Skeletal muscle tissue (tissue), 5 donors: ENCODE results near the gene JMJD1C. TPM values are rescaled to one million over a fixed set of nuclear protein-coding genes. Genes with fewer than 3 reads are reported as not detected.

ENCODE experiments used
- H3K27ac ChIP-seq: one replicate; pipeline ENCODE4 v1.7.0; 2013; ENCODE audit warnings: mild to moderate bottlenecking, low read depth, low read length, inconsistent platforms
- H3K27me3 ChIP-seq, 3 donors: one replicate each; pipeline ENCODE4 v1.7.0; 2013; ENCODE audit warnings: low read length in 3 of 3; ENCODE audit not compliant: control insufficient read depth in 3 of 3, insufficient read depth in 3 of 3
- H3K36me3 ChIP-seq, 3 donors: one replicate each; pipeline ENCODE4 v1.7.0; 2013; ENCODE audit warnings: low read length in 3 of 3; ENCODE audit not compliant: control insufficient read depth in 3 of 3, insufficient read depth in 3 of 3
- H3K4me1 ChIP-seq, 3 donors: one replicate each; pipeline ENCODE4 v1.7.0; 2013; ENCODE audit warnings: low read length in 3 of 3, mild to moderate bottlenecking in 3 of 3; ENCODE audit not compliant: control insufficient read depth in 3 of 3, insufficient read depth in 3 of 3
- H3K4me3 ChIP-seq, 3 donors: one replicate each; pipeline ENCODE4 v1.7.0; 2013; ENCODE audit warnings: low read length in 3 of 3
- H3K9ac ChIP-seq, 3 donors: one replicate each; pipeline ENCODE4 v1.7.0; 2013; ENCODE audit warnings: low read length in 3 of 3, mild to moderate bottlenecking in 3 of 3, moderate library complexity in 2 of 3, low read depth in 1 of 3
- H3K9me3 ChIP-seq, 3 donors: one replicate each; pipeline ENCODE4 v1.7.0; 2013; ENCODE audit warnings: low read length in 3 of 3; ENCODE audit not compliant: control insufficient read depth in 3 of 3
- small RNA-seq: library from RNA; depleted of rRNA; stranded (forward); fragments of <200 nt; gene quantifications from one replicate; pipeline ENCODE3, GENCODE V24; 2014
- total RNA-seq: library from RNA; depleted of rRNA; stranded (reverse); fragments of >200 nt; gene quantifications from one replicate; pipeline ENCODE4 v1.2.3, GENCODE V29; 2014
- donor health status: Osteomylitis.

The JMJD1C gene
- total RNA-seq, 1 donor from 2014 or later, result 90.8 TPM

DNA sequence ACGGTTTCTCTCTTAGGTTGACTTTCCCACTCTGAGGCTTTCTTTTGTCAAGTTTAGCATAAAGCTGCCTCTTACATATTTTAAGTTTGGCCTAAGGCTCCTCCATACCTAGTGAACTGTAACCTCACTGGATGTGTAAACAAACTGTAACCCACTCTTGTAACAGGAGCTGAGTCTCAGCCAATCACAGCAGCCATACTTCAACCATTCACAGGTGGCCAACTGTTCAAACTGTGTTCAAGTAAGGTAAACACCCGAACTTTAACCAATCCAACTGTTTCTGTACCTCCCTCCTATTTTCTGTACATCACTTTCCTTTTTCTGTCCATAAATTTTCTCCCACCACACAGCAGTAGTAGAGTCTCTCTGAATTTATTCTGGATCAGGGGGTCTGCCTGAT is 340.3 kb downstream of the JMJD1C start:
- Histone ChIP-seq H3K9me3 (no peaks in the 10 kb centered on the region), H3K9ac (no peak overlapping the region), H3K36me3 (no peaks in the 10 kb centered on the region), H3K4me3 (no peak overlapping the region), H3K27ac (no peak overlapping the region), H3K4me1 (no peaks in the 10 kb centered on the region), H3K27me3 (no peaks in the 10 kb centered on the region)

DNA sequence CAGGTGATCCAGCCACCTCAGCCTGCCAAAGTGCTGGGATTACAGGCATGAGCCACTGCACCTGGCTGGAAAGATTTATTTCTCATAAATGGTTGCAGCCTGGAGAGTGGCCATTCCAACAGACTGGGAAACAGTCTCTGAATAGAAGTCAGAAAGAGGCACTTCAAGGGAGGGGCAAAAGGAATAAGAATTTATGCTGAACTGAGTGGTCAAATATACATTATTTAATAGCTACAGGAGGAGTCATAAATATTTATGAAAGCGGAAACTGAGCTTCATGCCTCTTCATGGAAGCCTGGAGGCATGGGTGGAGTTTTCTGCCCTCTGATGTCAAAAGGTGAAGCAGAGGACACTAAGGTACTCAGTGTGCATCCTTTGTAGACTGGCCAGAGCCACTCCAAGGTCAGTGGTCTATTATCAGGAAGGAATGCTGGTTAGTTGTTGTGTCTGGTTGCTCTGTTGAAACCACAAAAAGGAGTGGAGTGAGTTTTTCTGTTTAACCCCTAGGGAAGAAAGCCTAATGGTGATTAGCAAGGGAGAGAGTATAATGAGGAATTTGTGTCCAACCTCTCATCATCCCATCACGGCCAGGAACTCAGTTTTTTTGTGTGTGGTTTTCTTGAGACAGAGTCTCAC is 341.9 kb downstream of the JMJD1C start:
- Histone ChIP-seq H3K27ac (no peak overlapping the region), H3K4me3 (no peak overlapping the region), H3K9ac (no peak overlapping the region), H3K4me1 (no peaks in the 10 kb centered on the region), H3K9me3 (no peaks in the 10 kb centered on the region), H3K27me3 (no peaks in the 10 kb centered on the region), H3K36me3 (no peaks in the 10 kb centered on the region)

DNA sequence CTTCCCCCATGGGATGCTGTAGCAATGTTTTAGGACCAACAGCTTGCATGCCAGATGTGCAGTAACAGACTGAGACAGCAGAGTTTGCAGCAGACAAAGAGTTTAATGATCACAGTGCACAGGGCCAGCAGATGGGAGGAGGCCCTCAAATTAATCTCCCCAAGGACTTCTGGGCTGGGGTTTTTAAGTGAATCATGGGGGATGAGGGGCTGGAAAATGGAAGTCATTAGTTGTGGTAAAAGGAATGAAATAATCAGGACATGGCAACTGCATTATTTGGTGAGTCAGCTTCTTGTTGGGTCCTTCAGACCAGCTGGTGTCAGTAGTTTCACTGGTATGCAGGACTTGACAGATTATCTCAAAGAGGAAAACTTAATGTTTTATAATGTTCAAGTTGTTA is 345.2 kb downstream of the JMJD1C start:
- Histone ChIP-seq H3K4me3 (no peak overlapping the region), H3K4me1 (peaks cover 5 to 8% (median 6%) of the 10 kb centered on the region in 3 donors), H3K36me3 (no peaks in the 10 kb centered on the region), H3K9ac (no peak overlapping the region), H3K9me3 (no peaks in the 10 kb centered on the region), H3K27me3 (no peaks in the 10 kb centered on the region), H3K27ac (no peak overlapping the region)

DNA sequence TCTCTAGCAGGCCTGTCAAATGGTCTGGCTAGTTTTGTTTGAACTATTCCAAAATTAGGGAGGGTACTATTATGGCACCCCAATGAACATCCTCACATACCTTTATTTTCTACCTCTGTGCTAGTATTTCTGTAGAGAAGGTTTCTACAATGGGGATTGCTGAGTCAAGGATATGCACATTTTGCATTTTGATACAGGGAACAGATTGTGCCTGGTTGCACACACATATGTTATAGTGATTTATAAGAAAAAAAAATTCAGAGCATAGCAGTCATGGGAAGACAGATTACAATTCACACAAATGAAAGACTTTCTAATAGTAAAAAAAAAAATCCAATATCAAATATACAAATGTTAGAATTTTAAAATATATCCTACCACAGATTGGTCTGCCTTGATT is 346.7 kb downstream of the JMJD1C start:
- H3K4me3 ChIP-seq, result no peak overlapping the region
- peaks cover 16 to 19% (median 17%) of the 10 kb centered on the region in 3 donors for H3K4me1 ChIP-seq
- no peaks in the 10 kb centered on the region for H3K36me3 ChIP-seq

More for the DNA sequence above, 346.7 kb downstream of the JMJD1C start:
- Histone ChIP-seq H3K27me3 (no peaks in the 10 kb centered on the region), H3K9ac (no peak overlapping the region), H3K9me3 (no peaks in the 10 kb centered on the region), H3K27ac (no peak overlapping the region)

Small RNAs within 50 kb of the gene (small RNA-seq; reads per million reads assigned to genes)
- gene AC022022.1 (not detected), gene MIR1296 (5.0 reads per million, percentile 90 among the genes with 10 or more reads in this experiment)

Other genes with a start within 250 kb of the JMJD1C start
- gene REEP3, start 55.4 kb upstream of the JMJD1C start, total RNA-seq, result 13.6 TPM